H1 (cell line): ENCODE measurements around the gene CLDN4. TPM values are rescaled to one million over a fixed set of nuclear protein-coding genes. Genes with fewer than 3 reads are reported as not detected.

Experiments used
- CBX8 ChIP-seq: fragments of 300-800, 300-1000 bp; sonication (generic); IDR thresholded peaks from 2 replicates; pipeline ENCODE4 v1.7.1; 2016; ENCODE audit warnings: low read depth, low read length, borderline replicate concordance
- CHD2 ChIP-seq: IDR thresholded peaks from 2 replicates; pipeline ENCODE4 v1.6.1; 2012; ENCODE audit warnings: low read length, improper control_type of control experiment
- CTBP2 ChIP-seq: IDR thresholded peaks from 2 replicates; pipeline ENCODE4 v1.7.0; 2011; ENCODE audit warnings: borderline replicate concordance, mild to moderate bottlenecking, moderate library complexity, mixed read lengths, low read length; ENCODE audit not compliant: insufficient read depth, insufficient read length
- JUND ChIP-seq: IDR thresholded peaks from 2 replicates; pipeline ENCODE4 v1.6.1; 2011; ENCODE audit warnings: mild to moderate bottlenecking, improper control_type of control experiment, low read length
- KDM5A ChIP-seq: fragments of 200-600 bp; IDR thresholded peaks from 2 replicates; pipeline ENCODE4 v1.7.1; 2012; ENCODE audit warnings: mild to moderate bottlenecking, low read length, inconsistent platforms, mixed read lengths
- SIX5 ChIP-seq: IDR thresholded peaks from 2 replicates; pipeline ENCODE4 v1.6.1; 2011; ENCODE audit warnings: mild to moderate bottlenecking, low read depth, low read length
- ZNF274 ChIP-seq: IDR thresholded peaks from 2 replicates; pipeline ENCODE4 v1.7.0; 2012; ENCODE audit warnings: low read length, borderline replicate concordance; ENCODE audit errors: extremely low read depth
- polyA plus RNA-seq, 7 experiments: library from polyadenylated mRNA; depleted of rRNA in 3 of 7; stranded (reverse) in 5 of 7; unstranded in 2 of 7; fragments of >200 nt in 5 of 7; fragments of 200-250 nt in 2 of 7; gene quantifications; 1 replicate in 5 of 7; 2 replicates in 1 of 7; 4 replicates in 1 of 7; pipeline versions ENCODE4 v1.2.1 to v1.2.3, GENCODE V29; 2011 to 2013; ENCODE audit warnings: missing spikeins in 2 of 7, mixed read lengths in 2 of 7
- total RNA-seq: library from RNA; stranded (reverse); fragmentation: NEBNext Ultra II Directional; extraction: Animal tissue kit (Norgen Biotek cat#: 25700); gene quantifications from 2 replicates; pipeline ENCODE4 v1.2.1, GENCODE V29; 2021

The CLDN4 gene
- total and polyA plus RNA-seq, 2 of the 8 experiments (the other 6 are each of a cell fraction or from before 2014, with no cell fraction given): 28.0 to 69.3 TPM

DNA sequence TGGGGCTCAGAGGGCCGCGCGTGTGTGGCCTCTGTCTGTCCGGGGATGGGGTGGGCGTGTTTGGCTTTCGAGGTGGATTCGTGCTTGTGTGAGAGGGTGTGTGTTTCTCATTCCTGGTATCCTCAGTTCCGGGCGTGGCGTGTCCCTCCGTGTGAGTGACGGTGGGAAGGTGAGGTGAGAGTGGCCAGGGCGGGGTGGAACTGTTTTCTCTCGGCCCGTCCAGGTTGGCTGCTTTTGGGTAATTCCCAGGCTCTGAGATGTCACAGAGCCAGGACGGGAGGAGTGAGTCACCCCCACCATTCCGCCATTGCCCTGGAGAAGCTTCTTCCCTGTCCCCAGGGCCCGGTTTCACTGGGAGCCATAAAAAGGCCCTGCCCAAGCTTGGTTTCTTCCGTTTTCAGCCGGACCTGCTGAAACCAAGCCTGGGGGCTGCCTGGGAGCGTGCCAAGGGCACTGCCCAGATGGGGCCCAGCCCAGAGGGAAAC is 21.3 kb upstream of the CLDN4 start (continued):
- TF ChIP-seq JUND (no peak), ZNF274 (no peak), CHD2 (no peak), CTBP2 (no peak), CBX8 (no peak), SIX5 (no peak), KDM5A (no peak)
